ELF-1 (cell line): ENCODE measurements around the gene PLCD4.
A peak's percentile ranks its signal among the peaks of the same experiment; 100 is the strongest.

ENCODE experiments used
- DNase-seq: peaks from one replicate; pipeline ENCODE4 v3.0.0-alpha.2; 2016; ENCODE audit warnings: low read depth, low spot score

PLCD4 gene

DNA sequence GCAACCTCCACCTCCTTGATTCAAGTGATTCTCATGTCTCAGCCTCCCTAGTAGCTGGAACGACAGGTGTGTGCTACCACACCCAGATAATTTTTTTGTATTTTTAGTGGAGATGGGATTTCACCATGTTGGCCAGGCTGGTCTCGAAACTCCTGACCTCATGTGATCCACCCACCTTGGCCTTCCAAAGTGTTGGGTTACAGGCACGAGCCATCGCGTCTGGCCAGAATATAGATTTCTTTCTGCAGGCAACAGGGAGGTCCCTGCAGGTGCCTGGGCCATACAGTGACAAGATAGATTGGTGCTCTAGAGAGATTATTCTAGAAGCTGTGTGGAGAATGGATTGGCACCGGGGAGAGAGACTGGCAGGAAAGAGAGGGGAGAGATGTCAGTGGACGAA is 13.3 kb downstream of the PLCD4 start:
- DNase-seq = no peak

DNA sequence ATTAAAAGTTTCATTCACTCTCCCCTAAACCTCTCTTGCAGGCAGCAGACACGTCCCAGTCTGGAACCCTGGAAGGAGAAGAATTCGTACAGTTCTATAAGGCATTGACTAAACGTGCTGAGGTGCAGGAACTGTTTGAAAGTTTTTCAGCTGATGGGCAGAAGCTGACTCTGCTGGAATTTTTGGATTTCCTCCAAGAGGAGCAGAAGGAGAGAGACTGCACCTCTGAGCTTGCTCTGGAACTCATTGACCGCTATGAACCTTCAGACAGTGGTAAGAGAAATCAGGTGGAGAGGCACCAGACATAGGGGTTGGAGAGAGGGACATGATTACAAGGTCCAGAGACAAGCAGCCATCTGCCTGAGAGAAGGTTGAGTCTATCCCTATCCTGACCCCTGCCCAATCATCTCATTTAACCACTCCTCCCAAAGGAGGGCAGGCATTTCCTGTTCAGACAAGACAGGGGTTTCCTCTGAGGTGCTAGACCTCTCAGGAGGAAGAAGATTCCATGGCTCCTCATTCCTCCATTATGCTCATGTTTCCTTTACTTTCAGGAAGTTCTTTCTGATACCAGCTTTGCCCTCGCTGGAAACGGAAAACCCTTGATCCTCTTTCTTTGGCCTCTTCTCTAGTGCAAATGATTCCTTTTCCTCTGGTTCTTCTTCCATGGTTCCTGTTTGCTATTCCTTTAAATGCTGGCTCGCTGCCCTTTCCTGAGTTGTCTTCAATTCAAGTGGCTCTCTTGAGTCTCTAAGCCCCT is 15.1 kb downstream of the PLCD4 start:
- DNase-seq = no peak

DNA sequence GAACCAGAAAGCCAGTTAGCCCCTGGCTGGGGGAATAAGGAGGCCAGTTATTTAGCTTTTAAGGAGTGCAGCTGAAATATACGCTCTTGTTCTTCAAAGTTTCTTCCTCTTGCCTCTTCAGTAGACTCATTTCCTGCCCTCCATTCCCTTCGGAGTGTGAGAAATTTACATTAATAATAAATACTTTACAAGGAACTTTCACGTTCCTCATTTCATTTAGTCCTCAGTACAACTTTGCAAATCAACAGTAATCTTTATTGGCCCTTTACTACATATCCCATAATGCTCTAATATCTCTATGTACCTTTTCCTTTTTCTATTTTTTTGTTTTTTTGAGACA is 15.6 kb downstream of the PLCD4 start:
- DNase-seq = no peak

DNA sequence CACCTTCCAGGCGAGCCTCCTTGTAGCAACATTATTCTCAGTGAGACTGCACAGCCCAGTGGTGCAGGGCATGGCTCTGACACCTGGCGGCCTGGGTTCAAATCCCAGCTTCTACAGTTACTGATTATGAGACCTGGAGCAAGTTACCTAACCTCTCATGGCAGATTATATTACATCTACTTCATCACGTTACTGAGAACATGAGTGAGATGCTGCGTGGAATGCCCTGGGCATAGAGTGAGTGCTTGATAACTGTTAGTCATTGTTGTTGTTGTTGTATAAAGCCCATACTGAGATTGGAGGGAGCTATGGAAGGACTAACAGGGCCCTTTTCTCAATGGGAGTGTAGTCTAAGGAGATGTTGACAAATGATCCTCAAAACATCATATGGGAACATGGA is 18.7 kb downstream of the PLCD4 start:
- DNase-seq = no peak

DNA sequence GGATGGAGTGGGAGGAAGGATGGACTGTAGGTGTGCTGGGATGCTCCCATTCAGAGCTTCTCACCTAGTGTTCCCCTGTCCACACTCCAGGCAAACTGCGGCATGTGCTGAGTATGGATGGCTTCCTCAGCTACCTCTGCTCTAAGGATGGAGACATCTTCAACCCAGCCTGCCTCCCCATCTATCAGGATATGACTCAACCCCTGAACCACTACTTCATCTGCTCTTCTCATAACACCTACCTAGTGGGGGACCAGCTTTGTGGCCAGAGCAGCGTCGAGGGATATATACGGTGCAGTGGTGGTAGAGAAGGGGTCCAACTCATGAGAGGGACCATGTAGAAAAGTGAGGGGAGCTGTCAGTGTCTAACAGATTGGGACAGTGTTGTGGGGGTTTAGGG is 20.2 kb downstream of the PLCD4 start:
- no peak for DNase-seq

DNA sequence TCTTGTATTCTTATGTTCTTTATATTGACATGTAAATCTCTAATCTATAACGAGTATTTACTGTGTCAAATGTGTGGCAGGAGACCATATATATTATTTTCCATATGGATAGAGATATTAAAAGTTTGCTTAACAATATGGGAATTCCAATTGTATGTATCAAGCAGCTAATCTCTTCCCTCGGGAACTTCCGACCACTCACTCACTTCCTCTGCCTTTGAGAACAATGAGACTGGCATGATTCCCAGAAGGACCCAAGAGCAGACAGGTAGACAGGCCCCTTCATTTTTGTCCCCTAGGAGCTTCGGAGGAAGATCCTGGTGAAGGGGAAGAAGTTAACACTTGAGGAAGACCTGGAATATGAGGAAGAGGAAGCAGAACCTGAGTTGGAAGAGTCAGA is 24.1 kb downstream of the PLCD4 start:
- no peak for DNase-seq

DNA sequence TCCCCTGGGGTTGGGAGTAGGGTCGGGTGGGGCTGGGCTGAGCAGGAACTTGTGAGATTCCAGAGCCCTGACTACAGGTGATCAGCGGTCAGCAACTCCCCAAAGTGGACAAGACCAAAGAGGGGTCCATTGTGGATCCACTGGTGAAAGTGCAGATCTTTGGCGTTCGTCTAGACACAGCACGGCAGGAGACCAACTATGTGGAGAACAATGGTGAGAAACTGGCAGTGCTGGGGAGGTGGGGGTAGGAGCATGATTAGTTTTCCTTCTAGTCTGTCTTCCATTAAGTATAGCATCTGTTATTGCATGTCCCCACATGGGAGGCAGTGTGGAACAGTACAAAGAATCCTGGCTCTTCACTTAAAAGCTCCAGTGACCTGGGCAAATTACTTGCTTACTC is 28.0 kb downstream of the PLCD4 start:
- no peak for DNase-seq

DNA sequence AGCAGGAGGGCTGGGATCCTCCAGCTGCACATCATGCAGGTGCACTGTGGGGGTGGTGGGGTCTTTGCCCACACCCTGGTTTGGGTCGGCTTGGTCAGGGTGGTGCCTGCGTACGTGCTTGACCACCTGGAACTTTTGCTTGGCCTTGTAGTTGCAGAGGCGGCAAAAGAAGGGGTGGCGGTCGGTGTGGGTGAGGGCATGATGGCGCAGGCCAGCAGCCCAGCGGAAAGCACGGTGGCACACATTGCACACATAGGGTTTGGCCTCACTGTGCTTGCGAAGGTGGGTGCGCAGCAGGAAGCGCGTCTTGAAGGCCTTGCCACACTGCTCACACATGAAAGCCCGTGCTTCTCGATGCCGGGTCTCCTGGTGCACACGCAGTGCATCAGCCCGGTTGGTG is 30.7 kb downstream of the PLCD4 start:
- no peak for DNase-seq

DNA sequence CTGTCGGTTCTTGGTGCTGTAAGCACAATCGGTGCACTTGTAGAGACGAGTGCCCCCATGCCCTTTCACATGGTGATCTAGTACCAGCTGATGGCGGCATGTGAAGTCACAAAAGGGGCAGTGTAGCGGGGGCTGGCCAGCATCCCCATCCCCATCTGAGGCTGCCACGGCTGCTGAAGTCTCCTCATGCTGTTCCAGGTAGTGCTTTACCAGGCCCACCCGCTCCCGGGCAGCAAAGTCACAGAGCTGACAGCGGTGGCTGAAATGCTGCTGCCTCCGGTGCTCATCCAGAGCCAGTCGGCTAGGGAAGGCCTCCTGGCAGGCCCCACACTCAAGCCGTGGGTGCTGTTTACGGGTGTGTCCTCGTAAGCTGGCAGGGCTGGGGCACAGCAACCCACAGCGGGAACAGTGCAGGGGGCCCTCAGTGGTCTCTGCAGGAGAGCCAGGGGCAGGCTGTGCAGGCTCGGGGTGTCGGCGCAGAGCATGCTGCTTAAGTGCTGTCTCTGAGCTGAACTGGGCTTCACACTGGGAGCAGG is 34.5 kb downstream of the PLCD4 start:
- no peak for DNase-seq

DNA sequence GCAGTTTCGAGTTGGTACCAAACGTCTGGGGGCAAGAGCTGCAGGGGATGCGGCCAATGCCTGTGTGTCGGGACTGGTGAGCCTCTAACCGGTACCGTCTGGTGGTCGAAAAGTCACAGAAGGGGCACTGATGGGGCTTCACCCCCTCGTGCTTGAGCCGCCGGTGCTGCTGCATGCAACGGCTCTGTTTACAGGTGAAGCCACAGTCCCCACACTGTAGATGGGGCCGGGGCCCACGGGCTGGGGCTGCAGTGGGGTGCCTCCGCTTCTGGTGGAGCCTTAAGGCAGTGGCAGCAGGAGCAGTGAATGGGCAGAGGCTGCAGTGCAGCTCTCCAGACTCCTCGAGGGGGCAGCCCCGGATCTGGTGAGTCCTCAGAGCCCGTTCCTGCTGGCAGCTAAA is 35.1 kb downstream of the PLCD4 start:
- no peak for DNase-seq

DNA sequence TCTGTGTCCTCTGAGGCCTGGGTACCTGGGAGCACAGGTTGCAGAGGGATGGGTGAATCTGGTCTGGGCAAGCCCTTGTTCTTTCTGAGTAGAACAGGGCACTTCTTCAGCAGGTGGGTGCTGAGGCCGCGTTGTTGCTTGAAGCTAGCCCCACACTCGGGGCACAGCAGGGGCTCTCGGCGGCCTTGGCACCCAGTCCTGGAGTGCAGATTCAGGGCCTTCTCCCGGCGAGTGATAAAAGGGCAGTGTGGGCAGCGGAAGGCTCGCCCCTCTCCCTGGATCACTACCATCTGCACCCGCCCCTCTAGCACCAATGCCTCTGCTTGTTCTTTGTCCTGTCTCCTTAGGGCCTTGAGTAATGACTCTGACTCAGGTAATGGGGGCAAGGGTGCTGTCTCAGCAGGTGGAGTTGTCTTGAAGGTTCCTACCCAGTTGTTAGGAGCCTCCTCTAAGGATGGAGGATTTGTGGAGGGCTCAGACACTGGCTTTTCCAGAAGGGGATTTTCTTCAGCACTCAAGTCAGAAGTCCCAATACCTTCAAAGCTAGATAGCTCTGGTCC is 36.1 kb downstream of the PLCD4 start:
- DNase-seq = no peak

DNA sequence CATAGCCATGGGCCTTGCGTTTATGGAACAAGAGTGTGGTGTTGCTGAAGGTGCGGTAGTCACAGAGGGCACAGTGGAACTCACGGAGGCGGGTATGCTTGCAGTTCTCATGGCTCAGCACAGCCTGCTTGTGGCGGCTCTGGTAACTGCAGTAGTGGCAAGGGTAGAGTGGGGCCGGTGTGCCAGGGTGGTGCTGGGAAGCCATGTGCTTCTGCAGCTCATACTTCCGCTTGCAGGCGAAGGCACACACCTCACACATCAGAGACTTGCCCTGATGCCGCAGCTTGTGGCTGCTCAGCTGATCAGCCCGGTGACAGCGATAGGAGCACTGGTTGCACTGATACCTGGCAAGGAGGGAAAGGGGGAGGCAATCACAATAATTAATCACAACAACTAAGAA is 37.0 kb downstream of the PLCD4 start:
- no peak for DNase-seq

DNA sequence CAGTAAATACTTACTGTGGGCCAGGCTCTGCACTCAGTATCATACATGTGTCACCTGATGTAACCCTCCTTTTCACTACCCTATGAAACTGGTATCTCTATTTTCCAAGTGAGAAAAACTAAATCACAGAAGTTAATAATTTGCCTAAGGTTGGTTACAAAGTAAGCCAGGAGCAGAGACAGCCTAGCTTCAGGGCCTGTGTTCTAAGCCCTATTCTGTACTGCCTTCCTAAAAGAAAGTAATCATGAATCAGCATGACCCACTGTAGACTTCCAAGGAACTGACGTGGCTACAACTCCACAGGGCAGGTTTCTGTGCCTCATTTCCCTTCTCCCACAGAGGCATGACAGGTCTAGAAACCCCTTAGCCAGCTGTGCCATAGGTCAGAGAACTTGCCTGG is 37.4 kb downstream of the PLCD4 start:
- DNase-seq = no peak

DNA sequence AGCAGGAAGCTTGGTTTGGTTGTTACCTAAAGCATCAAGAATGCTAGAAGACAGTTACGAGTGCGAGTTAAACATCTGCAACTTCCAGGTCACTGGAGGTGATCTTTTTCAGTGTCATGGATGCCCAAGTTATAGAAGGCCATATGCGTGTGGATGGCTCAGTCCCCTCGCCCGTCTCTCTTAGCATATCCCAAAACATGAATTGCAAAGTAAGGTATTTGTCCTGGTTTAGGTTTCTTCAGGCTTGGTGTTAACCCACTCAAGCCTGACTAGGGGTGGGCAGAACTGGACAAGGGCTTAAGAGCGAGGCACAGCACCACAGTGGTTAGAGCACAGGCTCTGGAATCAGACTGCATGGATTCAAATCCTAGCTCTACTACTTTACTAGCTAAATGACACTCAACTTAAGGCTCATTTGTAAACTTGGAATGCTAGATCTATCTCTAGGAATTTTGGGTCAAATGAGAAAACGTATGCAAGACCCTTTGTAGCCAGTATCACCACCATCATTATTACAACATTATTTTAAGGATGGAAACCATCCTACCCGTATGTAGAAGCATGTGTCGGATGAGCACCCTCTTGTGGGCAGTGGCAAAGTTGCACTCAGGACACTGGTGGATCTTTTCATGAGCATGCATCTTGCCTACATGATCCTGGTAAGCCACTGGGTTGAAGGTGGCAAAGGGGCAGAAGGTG is 40.5 kb downstream of the PLCD4 start:
- DNase-seq = peak; percentile 65

DNA sequence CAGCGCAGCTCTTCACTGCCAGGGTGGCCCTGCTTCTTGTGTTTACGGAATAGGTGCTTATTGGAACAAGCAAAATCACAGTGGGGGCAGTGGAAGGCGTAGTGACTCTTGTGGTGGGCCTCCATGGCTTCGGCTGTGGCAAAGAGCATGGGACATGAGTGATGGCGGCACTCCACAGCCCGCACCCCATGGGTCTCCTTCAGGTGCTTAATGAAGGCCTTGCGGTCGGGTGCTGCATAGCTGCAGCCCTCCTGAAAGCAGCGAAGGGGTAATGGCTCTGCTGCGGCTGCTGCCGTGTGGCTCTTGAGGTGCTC is 41.0 kb downstream of the PLCD4 start:
- DNase-seq = no peak

DNA sequence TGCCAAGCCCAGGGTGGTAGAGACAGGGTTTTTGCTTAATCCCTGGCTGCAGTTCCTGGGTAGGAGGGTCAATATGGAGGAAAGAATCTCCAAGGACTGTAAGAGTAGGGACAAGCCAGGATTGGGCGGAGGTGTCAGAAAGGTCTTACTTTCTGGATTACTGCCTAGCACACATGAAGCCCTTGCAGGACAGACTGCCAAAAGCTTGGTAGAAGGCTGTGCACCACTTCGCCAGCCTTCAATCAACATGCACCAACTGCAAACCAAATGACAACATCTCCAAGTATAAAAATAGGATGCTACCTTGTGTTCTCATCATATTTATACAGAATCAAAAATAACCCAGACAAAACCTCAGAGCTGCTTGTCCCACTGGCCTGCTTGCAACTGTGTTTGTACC is 48.1 kb downstream of the PLCD4 start:
- DNase-seq = no peak

DNA sequence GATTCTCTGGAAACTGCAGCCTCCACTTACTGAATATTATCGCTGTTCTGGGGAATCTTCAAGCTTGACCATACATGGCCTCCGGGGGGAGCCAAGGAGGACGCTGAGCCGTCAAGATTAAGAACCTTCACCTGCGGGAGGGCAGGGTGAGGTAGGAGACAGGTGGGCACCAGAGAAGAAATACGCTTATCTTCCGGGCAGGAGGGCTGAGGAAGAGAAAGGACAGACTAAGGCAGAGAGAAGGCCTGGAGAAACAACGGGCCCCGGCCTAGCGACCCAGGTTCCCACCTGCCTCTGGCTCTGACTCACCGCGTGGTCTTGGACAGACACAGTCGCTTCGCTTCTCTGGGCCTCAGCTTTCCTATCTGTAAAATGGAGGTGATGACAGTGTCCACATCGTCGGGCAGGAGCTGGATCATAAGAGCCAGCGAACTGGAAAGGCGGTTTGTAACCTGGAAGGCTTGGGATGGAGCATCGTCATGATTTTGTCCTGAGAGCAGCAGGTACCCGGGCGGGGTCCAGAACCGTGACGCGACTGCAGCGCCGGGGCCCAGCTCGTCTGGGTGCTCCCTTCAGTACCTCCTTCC is 51.1 kb downstream of the PLCD4 start:
- DNase-seq = peak; percentile 75

DNA sequence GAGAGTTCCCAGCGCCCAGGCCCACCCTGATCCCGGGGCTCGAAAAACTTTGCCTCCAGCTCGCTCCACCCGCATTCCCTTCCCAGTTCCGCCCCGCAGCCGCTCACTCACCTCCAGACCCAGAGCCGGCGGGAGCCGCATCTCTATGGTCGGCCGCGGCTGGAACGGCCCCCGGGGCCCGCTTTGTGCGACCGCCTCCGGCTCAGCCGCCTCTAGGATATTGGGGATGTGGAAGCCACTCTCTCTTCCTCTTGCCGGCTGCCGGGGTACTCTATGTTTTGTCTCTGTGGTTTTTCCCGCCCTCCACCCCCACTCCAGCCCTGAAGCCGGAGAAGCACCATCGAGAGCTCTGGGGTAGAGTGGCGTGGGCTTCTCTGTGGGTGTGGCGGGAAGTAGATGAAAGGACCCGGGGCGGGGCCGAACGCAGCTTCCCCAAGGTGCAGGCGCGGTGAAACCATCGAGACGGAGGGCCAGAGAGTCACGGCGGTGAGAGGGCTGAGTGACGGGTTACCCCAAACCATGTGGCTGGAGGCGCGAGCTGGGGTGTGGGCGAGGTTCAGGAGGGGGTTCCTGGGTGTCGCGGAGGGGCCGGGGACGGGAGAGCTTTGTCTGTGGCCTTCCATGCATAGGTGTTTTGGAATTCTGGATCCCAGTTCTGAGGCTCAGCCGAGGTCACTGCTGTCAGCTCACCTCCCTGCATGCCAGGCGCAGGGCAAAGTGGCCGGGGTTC is 51.7 kb downstream of the PLCD4 start, which contains the start of the genes BCS1L and ZNF142:
BCS1L (plus strand) TSS at position 426 of the 730 bp plus-strand sequence. CDS start 1,305 bp downstream, outside the sequence.
ZNF142 (minus strand) TSS at position 366 of the 730 bp plus-strand sequence. CDS start 3,194 bp downstream, outside the sequence.
- DNase-seq = peak; percentile 90

DNA sequence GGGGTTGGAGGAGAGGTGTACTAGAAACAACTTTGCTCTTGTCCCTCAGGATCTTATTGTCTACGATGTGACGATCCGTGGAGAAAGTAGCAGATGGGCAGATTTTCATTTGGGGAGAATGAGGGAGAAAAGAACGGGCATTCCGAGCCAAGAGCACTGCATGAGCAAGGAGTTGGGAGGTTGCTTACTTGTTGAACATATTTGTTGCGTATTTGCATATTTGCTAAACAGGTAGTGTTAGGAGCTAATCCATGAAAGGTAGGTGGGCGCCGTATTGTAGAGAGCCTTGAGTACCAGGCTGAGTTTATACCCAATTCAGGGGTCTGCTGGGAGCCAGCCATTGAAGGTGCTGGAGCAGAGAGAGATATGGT is 52.3 kb downstream of the PLCD4 start:
- DNase-seq = no peak

DNA sequence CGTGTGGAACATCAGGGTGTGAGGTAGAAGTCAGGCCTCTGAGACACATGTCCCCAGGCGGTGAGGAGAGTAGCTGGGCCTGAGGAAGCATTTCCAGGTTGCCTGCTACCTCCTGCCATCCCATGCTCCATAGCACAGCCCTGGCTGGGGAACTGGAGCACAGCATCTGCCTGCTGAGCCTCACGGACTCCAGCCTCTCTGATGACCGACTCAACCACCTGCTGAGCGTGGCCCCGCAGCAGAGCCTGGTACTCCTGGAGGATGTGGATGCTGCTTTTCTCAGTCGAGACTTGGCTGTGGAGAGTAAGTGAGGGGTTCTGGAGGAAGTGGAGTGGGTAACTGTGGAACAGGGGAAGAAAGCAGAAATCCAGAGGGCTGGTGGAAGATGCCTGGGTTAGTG is 54.7 kb downstream of the PLCD4 start:
- no peak for DNase-seq

DNA sequence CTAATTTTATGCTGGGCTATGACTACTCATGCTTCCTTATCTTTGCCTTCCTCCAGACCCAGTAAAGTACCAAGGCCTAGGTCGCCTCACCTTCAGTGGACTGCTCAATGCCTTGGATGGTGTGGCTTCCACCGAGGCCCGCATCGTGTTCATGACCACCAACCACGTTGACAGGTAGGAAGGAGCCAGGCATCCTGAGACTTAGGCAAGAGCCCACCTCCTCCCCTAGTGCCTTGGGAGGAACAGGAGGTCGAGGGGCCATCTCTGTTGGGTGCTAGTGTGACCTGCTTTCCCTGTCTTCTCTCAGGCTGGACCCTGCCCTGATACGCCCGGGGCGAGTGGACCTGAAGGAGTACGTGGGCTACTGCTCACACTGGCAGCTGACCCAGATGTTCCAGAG is 55.1 kb downstream of the PLCD4 start:
- no peak for DNase-seq

DNA sequence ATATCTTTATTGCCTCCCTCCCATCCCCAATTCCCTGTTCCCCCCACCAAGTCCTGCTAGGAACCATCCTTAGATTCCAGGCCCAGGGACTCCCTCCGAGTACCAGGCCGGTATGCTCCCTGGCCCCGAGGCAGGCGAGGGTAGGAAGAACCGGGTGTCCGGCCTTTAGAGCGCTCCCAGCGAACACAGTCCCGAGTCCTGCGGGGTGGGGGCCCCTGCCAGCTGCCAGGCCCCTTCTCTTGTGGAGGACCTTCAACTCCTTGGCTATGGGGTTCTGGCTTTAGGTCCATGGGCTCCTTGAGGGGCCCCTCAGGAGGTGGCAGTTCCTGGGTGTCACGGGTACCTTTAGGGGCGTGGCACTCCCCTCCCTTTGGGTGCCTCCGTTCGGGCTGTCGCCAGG is 56.2 kb downstream of the PLCD4 start:
- DNase-seq = no peak
